ENCODE measurements around the gene NFIB. TPM values are rescaled to one million over a fixed set of nuclear protein-coding genes. Genes with fewer than 3 reads are reported as not detected.
A peak's percentile ranks its signal among the peaks of the same experiment; 100 is the strongest.

Gene NFIB
- total and polyA plus RNA-seq, 2 of the 13 experiments (the other 11 are each of a cell fraction or from before 2014, with no cell fraction given), result 0.98 to 4.6 TPM

DNA sequence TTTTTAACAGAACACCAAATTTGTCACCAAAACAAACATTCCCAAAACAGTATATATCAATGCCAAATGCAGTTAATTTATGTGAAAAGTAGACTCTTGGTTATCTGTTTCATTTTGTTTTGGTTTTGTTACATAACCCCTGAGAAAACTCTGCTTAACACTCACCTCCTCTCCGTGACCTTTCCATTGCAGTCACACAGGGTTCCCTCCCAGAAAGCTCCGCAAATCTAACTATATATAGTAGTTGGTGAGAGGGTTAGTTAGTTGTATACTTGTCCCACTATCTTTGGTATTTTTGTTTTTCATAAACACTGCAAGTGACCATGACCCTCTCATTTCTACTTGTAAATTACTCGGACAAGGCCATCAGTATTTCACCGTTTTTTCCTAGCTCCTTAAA, 25.5 kb downstream of the NFIB start:
- WGBS (ENCODE audit: low lambda C conversion rate), result 67% methylated on average over 4 of the region's 4 CpGs
- Histone ChIP-seq H3K36me3 (replicated peaks in 1 of 2; ENCODE audit: control insufficient read depth in 1 of 2, insufficient read depth in 2 of 2, low read length in 2 of 2) (no peaks in the 10 kb centered on the region), H3K79me2 (ENCODE audit: insufficient read depth, low read length) (no peaks in the 10 kb centered on the region), H2AFZ (ENCODE audit: low read length) (no peak overlapping the region), H3K9me3 (ENCODE audit: low read length) (no peaks in the 10 kb centered on the region), H4K20me1 (ENCODE audit: insufficient read depth, low read length) (no peaks in the 10 kb centered on the region), H3K4me2 (ENCODE audit: low read depth, low read length) (no peak overlapping the region), H3K9ac (ENCODE audit: insufficient read depth, low read depth, low read length) (no peak overlapping the region), H3K27ac (ENCODE audit: extremely low read length, insufficient read depth, low read length) (no peak overlapping the region), H3K4me1 (ENCODE audit: insufficient read depth, low read length) (peaks cover 13% of the 10 kb centered on the region), H3K4me3 (replicated peaks in 1 of 3; ENCODE audit: insufficient read depth in 1 of 3, low read depth in 2 of 3, low read length in 3 of 3) (no peak overlapping the region), H3K27me3 (ENCODE audit: control insufficient read depth in 1 of 2, insufficient read depth in 2 of 2, low read length in 2 of 2) (no peaks in the 10 kb centered on the region)
- in situ Hi-C loops (cut with HindIII; ENCODE audit: extremely low pct_ligation_motif_present, low pct_unique_long_range_greater_than_20kb) (loop anchor here (25.0 kb wide), 1 partner anchor 99 kb away; no protein-coding TSS in a partner anchor), intact Hi-C loops (cut with micrococcal nuclease; ENCODE audit: unreplicated experiment) (no loop called here)
- FAIRE-seq, result no peak
- no peak for ATAC-seq
- no TSS peak for BruUV-seq (replicated peaks)
- ChIA-PET POLR2A (no interaction called here), CTCF (ENCODE audit: low intra/inter-chr PET ratio, low total read pairs) (no interaction called here)
- no peak for TF ChIP-seq ZBTB7B (CRISPR knock-in tag; IDR thresholded peaks at IDR 0.05)
- DNase-seq (ENCODE audit: low spot score), result no peak

DNA sequence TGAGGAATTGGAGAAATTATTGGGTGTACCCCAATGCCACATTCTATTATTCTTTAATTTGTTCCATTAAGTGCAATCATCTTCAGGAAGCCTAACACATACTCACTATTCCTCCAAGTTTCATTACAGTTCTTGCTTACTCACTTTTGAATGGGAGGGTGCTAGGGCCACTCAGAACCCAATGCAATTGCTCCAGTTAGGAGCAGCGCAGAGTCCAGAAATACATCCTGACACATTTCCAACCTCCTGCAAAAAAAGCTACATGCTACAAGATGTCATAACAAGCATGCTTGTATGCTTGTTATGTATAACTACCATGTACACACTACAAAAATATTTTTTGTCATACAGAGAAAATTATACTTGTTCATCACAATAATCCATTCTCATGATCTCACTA, 27.8 kb downstream of the NFIB start:
- Histone ChIP-seq H3K9me3 (ENCODE audit: low read length) (no peaks in the 10 kb centered on the region), H3K4me3 (replicated peaks in 1 of 3; ENCODE audit: insufficient read depth in 1 of 3, low read depth in 2 of 3, low read length in 3 of 3) (no peak overlapping the region), H3K4me1 (ENCODE audit: insufficient read depth, low read length) (peaks cover 15% of the 10 kb centered on the region), H2AFZ (ENCODE audit: low read length) (no peak overlapping the region), H3K9ac (ENCODE audit: insufficient read depth, low read depth, low read length) (no peak overlapping the region), H3K36me3 (replicated peaks in 1 of 2; ENCODE audit: control insufficient read depth in 1 of 2, insufficient read depth in 2 of 2, low read length in 2 of 2) (no peaks in the 10 kb centered on the region), H3K27ac (ENCODE audit: extremely low read length, insufficient read depth, low read length) (no peak overlapping the region), H3K4me2 (ENCODE audit: low read depth, low read length) (no peak overlapping the region), H3K79me2 (ENCODE audit: insufficient read depth, low read length) (no peaks in the 10 kb centered on the region), H3K27me3 (ENCODE audit: control insufficient read depth in 1 of 2, insufficient read depth in 2 of 2, low read length in 2 of 2) (no peaks in the 10 kb centered on the region), H4K20me1 (ENCODE audit: insufficient read depth, low read length) (no peaks in the 10 kb centered on the region)
- FAIRE-seq (no peak), ATAC-seq (no peak), DNase-seq (ENCODE audit: low spot score) (no peak)
- intact Hi-C loops (cut with micrococcal nuclease; ENCODE audit: unreplicated experiment) (no loop called here), in situ Hi-C loops (cut with HindIII; ENCODE audit: extremely low pct_ligation_motif_present, low pct_unique_long_range_greater_than_20kb) (loop anchor here (25.0 kb wide), 1 partner anchor 101 kb away; no protein-coding TSS in a partner anchor)
- no TSS peak for BruUV-seq (replicated peaks)
- WGBS (ENCODE audit: low lambda C conversion rate), result 50% methylated on average over 1 of the region's 1 CpG
- CTCF ChIA-PET (ENCODE audit: low intra/inter-chr PET ratio, low total read pairs), result no interaction called here
- POLR2A ChIA-PET, result no interaction called here
- no peak for TF ChIP-seq ZNF530 (CRISPR knock-in tag; IDR thresholded peaks at IDR 0.05; ENCODE audit: low read depth)

- no peaks in the 10 kb centered on the region for H4K20me1 ChIP-seq (ENCODE audit: insufficient read depth, low read length)
- no peaks in the 10 kb centered on the region for H3K9me3 ChIP-seq (ENCODE audit: low read length)
- H3K4me2 ChIP-seq (ENCODE audit: low read depth, low read length), result no peak overlapping the region
- ChIA-PET POLR2A (no interaction called here), CTCF (ENCODE audit: low intra/inter-chr PET ratio, low total read pairs) (no interaction called here)
- H3K36me3 ChIP-seq (replicated peaks in 1 of 2; ENCODE audit: control insufficient read depth in 1 of 2, insufficient read depth in 2 of 2, low read length in 2 of 2), result no peaks in the 10 kb centered on the region
- WGBS (ENCODE audit: low lambda C conversion rate), result 44% methylated on average over 1 of the region's 1 CpG
- H3K9ac ChIP-seq (ENCODE audit: insufficient read depth, low read depth, low read length), result no peak overlapping the region
- TF ChIP-seq EP300 (IDR thresholded peaks at IDR 0.05; ENCODE audit: low read depth in 2 of 2, low read length in 2 of 2), result peak in 1 of 2 experiments; percentile 19; a peak in 1 of 4 replicates
- TF ChIP-seq EP300 (CRISPR knock-in tag; IDR thresholded peaks at IDR 0.05; ENCODE audit: borderline replicate concordance), result no peak
- TF ChIP-seq HNF4A (CRISPR knock-in tag; IDR thresholded peaks at IDR 0.05), result peak; percentile 31; the same call in 1 of the 2 replicates
- TF ChIP-seq YEATS4 (CRISPR knock-in tag; IDR thresholded peaks at IDR 0.05; ENCODE audit: borderline replicate concordance), result no peak
- TF ChIP-seq ARID5B (CRISPR knock-in tag; IDR thresholded peaks at IDR 0.05), result 0 out of 2 replicates have a peak, but pooled peaks have one; percentile 9
- in situ Hi-C loops (cut with HindIII; ENCODE audit: extremely low pct_ligation_motif_present, low pct_unique_long_range_greater_than_20kb), result loop anchor here (25.0 kb wide), 1 partner anchor 104 kb away; no protein-coding TSS in a partner anchor
- H2AFZ ChIP-seq (ENCODE audit: low read length), result no peak overlapping the region
- no TSS peak for BruUV-seq (replicated peaks)
- ATAC-seq (peak; percentile 57), FAIRE-seq (peak; percentile 21), DNase-seq (ENCODE audit: low spot score) (peak; percentile 44)
- H3K27me3 ChIP-seq (ENCODE audit: control insufficient read depth in 1 of 2, insufficient read depth in 2 of 2, low read length in 2 of 2), result no peaks in the 10 kb centered on the region
- H3K79me2 ChIP-seq (ENCODE audit: insufficient read depth, low read length), result no peaks in the 10 kb centered on the region
- H3K4me3 ChIP-seq (replicated peaks in 1 of 3; ENCODE audit: insufficient read depth in 1 of 3, low read depth in 2 of 3, low read length in 3 of 3), result no peak overlapping the region
- intact Hi-C loops (cut with micrococcal nuclease; ENCODE audit: unreplicated experiment), result no loop called here
- no peak overlapping the region for H3K27ac ChIP-seq (ENCODE audit: extremely low read length, insufficient read depth, low read length)
- peaks cover 24% of the 10 kb centered on the region for H3K4me1 ChIP-seq (ENCODE audit: insufficient read depth, low read length)
Observed at GRCh38 chr9:14283276-14283675, 30.7 kb downstream of the NFIB start.

Measured in HepG2 (cell line).